SU-DHL-6 (cell line): ENCODE data around the gene SLC5A6.

Source experiments
- H2AFZ ChIP-seq: fragments of 200-600 bp; sonication (generic); 2 replicates; pipeline ENCODE4 v1.6.1; 2014; ENCODE audit warnings: low read depth, mild to moderate bottlenecking, moderate library complexity, mixed read lengths, antibody characterized with exemption, low read length; ENCODE audit not compliant: severe bottlenecking
- H3F3A ChIP-seq: fragments of 200-600 bp; shearing (Covaris generic); 2 replicates; pipeline ENCODE4 v1.6.0; 2016; ENCODE audit warnings: antibody characterized with exemption, mild to moderate bottlenecking; ENCODE audit not compliant: insufficient read depth
- H3K27ac ChIP-seq: fragments of 200-600 bp; sonication (generic); 2 replicates; pipeline ENCODE4 v1.5.1; 2016; ENCODE audit warnings: low read depth, mild to moderate bottlenecking, low read length, moderate library complexity, mixed read lengths
- H3K27me3 ChIP-seq: fragments of 200-600 bp; sonication (generic), shearing (Covaris generic); 2 replicates; pipeline ENCODE4 v1.6.0; 2014; ENCODE audit warnings: mild to moderate bottlenecking, low read length
- H3K36me3 ChIP-seq: fragments of 200-600 bp; sonication (generic); 2 replicates; pipeline ENCODE4 v1.6.1; 2014; ENCODE audit warnings: mild to moderate bottlenecking, low read length, mixed read lengths
- H3K4me2 ChIP-seq: fragments of 300-600, 200-600 bp; shearing (Covaris generic), sonication (generic); 2 replicates; pipeline ENCODE4 v1.6.0; 2014; ENCODE audit warnings: low read length, low read depth, mild to moderate bottlenecking; ENCODE audit not compliant: poor library complexity, severe bottlenecking
- H3K4me3 ChIP-seq: fragments of 200-600 bp; sonication (generic); 2 replicates; pipeline ENCODE4 v1.5.1; 2014; ENCODE audit warnings: antibody characterized with exemption, low read length, mild to moderate bottlenecking, mixed read lengths; ENCODE audit not compliant: insufficient read depth, poor library complexity, severe bottlenecking
- H3K79me2 ChIP-seq: fragments of 200-600 bp; sonication (generic); 2 replicates; pipeline ENCODE4 v1.6.1; 2014; ENCODE audit warnings: mild to moderate bottlenecking, low read length, moderate library complexity; ENCODE audit not compliant: insufficient read depth
- H3K9ac ChIP-seq: fragments of 200-600 bp; sonication (generic); 2 replicates; pipeline ENCODE4 v1.7.0; 2014; ENCODE audit warnings: mild to moderate bottlenecking, low read length
- H3K9me2 ChIP-seq: fragments of 200-600 bp; sonication (generic); replicated peaks from 2 replicates; pipeline ENCODE4 v1.6.1; 2014; ENCODE audit warnings: low read length; ENCODE audit not compliant: insufficient read depth
- H3K9me3 ChIP-seq: fragments of 200-600 bp; sonication (generic); 2 replicates; pipeline ENCODE4 v1.6.1; 2014; ENCODE audit warnings: low read length, mixed read lengths; ENCODE audit not compliant: insufficient read depth
- H4K20me1 ChIP-seq: fragments of 200-600 bp; sonication (generic); 2 replicates; pipeline ENCODE4 v1.6.1; 2014; ENCODE audit warnings: low read depth, mild to moderate bottlenecking, antibody characterized with exemption, low read length, moderate library complexity, mixed read lengths
- EZH2phosphoT487 ChIP-seq: fragments of 200-600 bp; sonication (generic), shearing (Covaris generic); conservative IDR thresholded peaks from 2 replicates; pipeline ENCODE4 v1.6.1; 2018; ENCODE audit warnings: mild to moderate bottlenecking, antibody characterized with exemption, low read length, moderate library complexity, mixed read lengths
- TF ChIP-seq, protein P1 (sequence below): fragments of 200-600 bp; sonication (generic); IDR thresholded peaks from one replicate; pipeline ENCODE4 v1.5.1; 2017; ENCODE audit warnings: antibody characterized with exemption, mild to moderate bottlenecking, low read length, moderate library complexity; ENCODE audit not compliant: insufficient read depth, poor library complexity, severe bottlenecking

Gene SLC5A6

DNA sequence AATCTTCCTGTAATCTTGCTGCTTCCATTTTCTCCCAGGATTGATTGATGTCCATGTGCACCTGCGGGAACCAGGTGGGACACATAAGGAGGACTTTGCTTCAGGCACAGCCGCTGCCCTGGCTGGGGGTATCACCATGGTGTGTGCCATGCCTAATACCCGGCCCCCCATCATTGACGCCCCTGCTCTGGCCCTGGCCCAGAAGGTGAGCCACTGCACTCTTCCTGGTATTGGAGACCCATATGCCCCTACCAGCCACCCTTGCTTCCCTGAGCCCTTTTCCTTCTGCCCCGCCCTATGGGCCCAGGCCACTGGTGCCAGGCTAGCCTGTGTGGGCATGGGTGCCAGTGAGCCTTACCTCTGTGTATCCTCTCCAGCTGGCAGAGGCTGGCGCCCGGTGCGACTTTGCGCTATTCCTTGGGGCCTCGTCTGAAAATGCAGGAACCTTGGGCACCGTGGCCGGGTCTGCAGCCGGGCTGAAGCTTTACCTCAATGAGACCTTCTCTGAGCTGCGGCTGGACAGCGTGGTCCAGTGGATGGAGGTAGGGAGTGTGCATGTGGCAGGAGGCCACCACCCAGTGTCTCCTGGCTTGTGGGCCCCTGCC lies 25.4 kb upstream of the SLC5A6 start:
- H3K9me3 ChIP-seq, result no peaks in the 10 kb centered on the region
- H3K9ac ChIP-seq, result no peak overlapping the region
- H3K36me3 ChIP-seq, result peaks cover 6% of the 10 kb centered on the region
- no peak overlapping the region for H3K4me2 ChIP-seq
- no peaks in the 10 kb centered on the region for H3F3A ChIP-seq
- H3K27ac ChIP-seq, result no peak overlapping the region
- H2AFZ ChIP-seq, result no peak overlapping the region
- H3K27me3 ChIP-seq, result no peaks in the 10 kb centered on the region
- no peaks in the 10 kb centered on the region for H3K79me2 ChIP-seq
- no peaks in the 10 kb centered on the region for H4K20me1 ChIP-seq
- no peaks in the 10 kb centered on the region for H3K9me2 ChIP-seq
- TF ChIP-seq EZH2phosphoT487, result no peak
- H3K4me3 ChIP-seq, result no peak overlapping the region

DNA sequence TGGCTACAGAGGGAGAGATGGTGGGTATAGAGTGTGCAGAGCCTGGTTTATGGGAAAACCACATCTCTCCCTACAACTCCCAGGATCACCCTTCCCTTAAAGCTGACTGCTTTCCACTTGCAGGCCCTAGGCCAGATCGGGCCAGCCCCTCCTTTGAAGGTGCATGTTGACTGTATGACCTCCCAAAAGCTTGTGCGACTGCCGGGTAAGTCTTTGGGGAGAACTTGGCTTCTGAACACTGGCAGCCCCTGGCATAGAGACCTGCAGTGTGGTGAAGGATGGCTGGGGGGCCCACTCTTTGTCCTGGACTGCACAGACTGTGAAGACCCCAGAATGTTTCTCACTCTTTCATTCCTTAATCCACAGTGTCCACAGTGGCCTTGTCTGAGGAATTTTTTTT lies 24.6 kb upstream of the SLC5A6 start:
- Histone ChIP-seq H3K4me2 (no peak overlapping the region), H3K27ac (no peak overlapping the region), H3K4me3 (no peak overlapping the region), H3K79me2 (no peaks in the 10 kb centered on the region), H2AFZ (no peak overlapping the region), H3K9me2 (no peaks in the 10 kb centered on the region), H3K9me3 (no peaks in the 10 kb centered on the region), H3F3A (no peaks in the 10 kb centered on the region), H4K20me1 (no peaks in the 10 kb centered on the region), H3K9ac (no peak overlapping the region), H3K36me3 (peaks cover 7% of the 10 kb centered on the region), H3K27me3 (no peaks in the 10 kb centered on the region)
- no peak for TF ChIP-seq EZH2phosphoT487
- TF ChIP-seq, protein P1, sequence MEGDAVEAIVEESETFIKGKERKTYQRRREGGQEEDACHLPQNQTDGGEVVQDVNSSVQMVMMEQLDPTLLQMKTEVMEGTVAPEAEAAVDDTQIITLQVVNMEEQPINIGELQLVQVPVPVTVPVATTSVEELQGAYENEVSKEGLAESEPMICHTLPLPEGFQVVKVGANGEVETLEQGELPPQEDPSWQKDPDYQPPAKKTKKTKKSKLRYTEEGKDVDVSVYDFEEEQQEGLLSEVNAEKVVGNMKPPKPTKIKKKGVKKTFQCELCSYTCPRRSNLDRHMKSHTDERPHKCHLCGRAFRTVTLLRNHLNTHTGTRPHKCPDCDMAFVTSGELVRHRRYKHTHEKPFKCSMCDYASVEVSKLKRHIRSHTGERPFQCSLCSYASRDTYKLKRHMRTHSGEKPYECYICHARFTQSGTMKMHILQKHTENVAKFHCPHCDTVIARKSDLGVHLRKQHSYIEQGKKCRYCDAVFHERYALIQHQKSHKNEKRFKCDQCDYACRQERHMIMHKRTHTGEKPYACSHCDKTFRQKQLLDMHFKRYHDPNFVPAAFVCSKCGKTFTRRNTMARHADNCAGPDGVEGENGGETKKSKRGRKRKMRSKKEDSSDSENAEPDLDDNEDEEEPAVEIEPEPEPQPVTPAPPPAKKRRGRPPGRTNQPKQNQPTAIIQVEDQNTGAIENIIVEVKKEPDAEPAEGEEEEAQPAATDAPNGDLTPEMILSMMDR, result no peak

DNA sequence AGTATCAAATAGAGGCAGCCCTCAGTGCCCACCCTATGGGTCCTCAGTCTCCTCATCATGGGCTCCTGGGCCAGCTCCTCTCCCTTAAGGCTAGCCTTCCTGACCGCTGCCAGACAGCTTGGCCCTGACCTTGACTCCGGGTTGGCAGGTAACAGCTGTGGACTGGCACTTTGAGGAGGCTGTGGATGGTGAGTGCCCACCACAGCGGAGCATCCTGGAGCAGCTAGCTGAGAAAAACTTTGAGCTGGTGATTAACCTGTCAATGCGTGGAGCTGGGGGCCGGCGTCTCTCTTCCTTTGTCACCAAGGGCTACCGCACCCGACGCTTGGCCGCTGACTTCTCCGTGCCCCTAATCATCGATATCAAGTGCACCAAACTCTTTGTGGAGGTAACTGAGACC lies 24.1 kb upstream of the SLC5A6 start:
- H3K27ac ChIP-seq, result no peak overlapping the region
- H3K4me2 ChIP-seq, result no peak overlapping the region
- H3K9ac ChIP-seq, result no peak overlapping the region
- H3K36me3 ChIP-seq, result peaks cover 7% of the 10 kb centered on the region
- no peak overlapping the region for H2AFZ ChIP-seq
- no peak overlapping the region for H3K4me3 ChIP-seq
- no peaks in the 10 kb centered on the region for H3K9me3 ChIP-seq
- TF ChIP-seq EZH2phosphoT487, result no peak
- TF ChIP-seq, protein P1, result no peak
- no peaks in the 10 kb centered on the region for H3K9me2 ChIP-seq
- H3K79me2 ChIP-seq, result no peaks in the 10 kb centered on the region
- no peaks in the 10 kb centered on the region for H3F3A ChIP-seq
- H3K27me3 ChIP-seq, result no peaks in the 10 kb centered on the region
- H4K20me1 ChIP-seq, result no peaks in the 10 kb centered on the region

DNA sequence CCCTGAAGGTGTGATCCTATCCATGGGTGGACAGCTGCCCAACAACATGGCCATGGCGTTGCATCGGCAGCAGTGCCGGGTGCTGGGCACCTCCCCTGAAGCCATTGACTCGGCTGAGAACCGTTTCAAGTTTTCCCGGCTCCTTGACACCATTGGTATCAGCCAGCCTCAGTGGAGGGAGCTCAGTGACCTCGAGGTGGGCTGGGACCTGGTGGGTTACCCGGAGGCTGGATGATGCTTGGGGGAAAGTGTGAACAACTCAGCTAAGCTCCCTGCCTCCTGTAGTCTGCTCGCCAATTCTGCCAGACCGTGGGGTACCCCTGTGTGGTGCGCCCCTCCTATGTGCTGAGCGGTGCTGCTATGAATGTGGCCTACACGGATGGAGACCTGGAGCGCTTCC lies 21.3 kb upstream of the SLC5A6 start:
- H3K36me3 ChIP-seq, result peaks cover 10% of the 10 kb centered on the region
- no peaks in the 10 kb centered on the region for H3K9me2 ChIP-seq
- no peaks in the 10 kb centered on the region for H4K20me1 ChIP-seq
- no peaks in the 10 kb centered on the region for H3K9me3 ChIP-seq
- H3F3A ChIP-seq, result no peaks in the 10 kb centered on the region
- no peak overlapping the region for H2AFZ ChIP-seq
- H3K79me2 ChIP-seq, result 0 out of 2 replicates have a peak, but pooled peaks cover under 1% of the 10 kb centered on the region
- no peak overlapping the region for H3K9ac ChIP-seq
- H3K4me2 ChIP-seq, result no peak overlapping the region
- H3K27ac ChIP-seq, result no peak overlapping the region
- no peaks in the 10 kb centered on the region for H3K27me3 ChIP-seq
- TF ChIP-seq EZH2phosphoT487, result no peak
- TF ChIP-seq, protein P1, result no peak
- H3K4me3 ChIP-seq, result no peak overlapping the region
